Measurements from ENCODE around the gene DCTN1. TPM values are rescaled to one million over a fixed set of nuclear protein-coding genes. Genes with fewer than 3 reads are reported as not detected.

The DCTN1 gene
- total and polyA plus RNA-seq, 2 donors (not counting 3 experiments of a cell fraction or from before 2014, with no cell fraction given), result 130 to 170 TPM

GRCh38 chr2:74428675-74429074 is 48.6 kb upstream of the DCTN1 start:
- H3K4me2 ChIP-seq (ENCODE audit: insufficient read depth, low read length), result no peak overlapping the region
- CTCF ChIA-PET, result interaction anchor here (1.0 kb wide), 1 partner anchor 28 kb away, joined by 4 read pairs; no protein-coding TSS in a partner anchor
- dilution Hi-C loops (cut with MboI; ENCODE audit: extremely low pct_ligation_motif_present, low sequenced_read_pairs) (no loop called here), intact Hi-C loops (cut with micrococcal nuclease) (no loop called here)
- no TSS peak for BruUV-seq (replicated peaks)
- no peaks in the 10 kb centered on the region for H3K27me3 ChIP-seq (ENCODE audit: control insufficient read depth in 2 of 2, insufficient read depth in 2 of 2, low read length in 2 of 2)
- peaks cover 4 to 35% of the 10 kb centered on the region in 2 experiments for H3K36me3 ChIP-seq (ENCODE audit: control insufficient read depth in 2 of 2, extremely low read depth in 1 of 2, insufficient read depth in 2 of 2, low read length in 2 of 2)
- no peak overlapping the region for H3K9ac ChIP-seq (replicated peaks; ENCODE audit: extremely low read depth, insufficient read depth, low read length)
- H3K4me1 ChIP-seq (ENCODE audit: control insufficient read depth, extremely low read depth, insufficient read depth, low read length), result no peaks in the 10 kb centered on the region
- no peaks in the 10 kb centered on the region for H3K9me1 ChIP-seq (replicated peaks; ENCODE audit: control insufficient read depth, extremely low read depth, insufficient read depth, low read length)
- TF ChIP-seq FOS (IDR thresholded peaks at IDR 0.05; ENCODE audit: borderline replicate concordance, insufficient read depth, low read length) (no peak), GATA2 (IDR thresholded peaks at IDR 0.05; ENCODE audit: insufficient read depth, insufficient read length, low read depth, low read length) (no peak), JUN (IDR thresholded peaks at IDR 0.05; ENCODE audit: borderline replicate concordance, insufficient read depth, insufficient read length, low read depth) (no peak), CTCF (IDR thresholded peaks at IDR 0.05; ENCODE audit: extremely low read depth in 1 of 2, insufficient read depth in 1 of 2, low read depth in 1 of 2, low read length in 2 of 2) (no peak), POLR2AphosphoS5 (IDR thresholded peaks at IDR 0.05; ENCODE audit: insufficient read depth, low read depth, low read length) (no peak), MYC (IDR thresholded peaks at IDR 0.05; ENCODE audit: low read depth, low read length) (no peak)
- TF ChIP-seq, protein P1, sequence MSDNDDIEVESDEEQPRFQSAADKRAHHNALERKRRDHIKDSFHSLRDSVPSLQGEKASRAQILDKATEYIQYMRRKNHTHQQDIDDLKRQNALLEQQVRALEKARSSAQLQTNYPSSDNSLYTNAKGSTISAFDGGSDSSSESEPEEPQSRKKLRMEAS (IDR thresholded peaks at IDR 0.05; ENCODE audit: insufficient read depth, insufficient read length), result no peak
- POLR2A ChIA-PET, result no interaction called here
- no peak overlapping the region for H3K27ac ChIP-seq (ENCODE audit: insufficient read depth, low read depth, low read length)
- no peaks in the 10 kb centered on the region for H3K9me3 ChIP-seq (replicated peaks; ENCODE audit: control insufficient read depth, insufficient read depth, low read length)
- no peaks in the 10 kb centered on the region for H3K79me2 ChIP-seq (ENCODE audit: control insufficient read depth, insufficient read depth, low read length)
- no peaks in the 10 kb centered on the region for H4K20me1 ChIP-seq (replicated peaks; ENCODE audit: control insufficient read depth, extremely low read depth, insufficient read depth, low read length)
- H2AFZ ChIP-seq (ENCODE audit: low read depth, low read length), result no peak overlapping the region
- no peak for FAIRE-seq
- no peak overlapping the region for H3K4me3 ChIP-seq (replicated peaks in 1 of 3; ENCODE audit: insufficient read depth in 1 of 3, low read depth in 1 of 3, low read length in 3 of 3)
- no peak for DNase-seq (ENCODE audit: low read depth, low spot score)
